B cell (primary cell): ENCODE data around the gene MRPS27.

Experiments
- CTCF ChIP-seq: fragments of 200-600 bp; IDR thresholded peaks from one replicate; pipeline ENCODE4 v1.8.0; 2022; ENCODE audit warnings: antibody characterized with exemption, mild to moderate bottlenecking
- EZH2 ChIP-seq: IDR thresholded peaks from 2 replicates; pipeline ENCODE4 v1.6.1; 2012; ENCODE audit warnings: borderline replicate concordance, low read depth, mild to moderate bottlenecking, moderate library complexity, low read length; ENCODE audit not compliant: insufficient read depth, poor library complexity, severe bottlenecking

- TF ChIP-seq CTCF: no peak
- TF ChIP-seq EZH2: no peak
Observed at GRCh38 chr5:72291601-72292000, 28.4 kb downstream of the MRPS27 start.
